Measurements from ENCODE around the gene USP24.

The USP24 gene

GRCh38 chr1:55069280-55069679 is 145.9 kb downstream of the USP24 start:
- no peak overlapping the region for H3K4me3 ChIP-seq (ENCODE audit: low read depth, low read length)
- in situ Hi-C loops (cut with HindIII; ENCODE audit: low sequenced_read_pairs): no loop called here
- TF ChIP-seq, protein P1, sequence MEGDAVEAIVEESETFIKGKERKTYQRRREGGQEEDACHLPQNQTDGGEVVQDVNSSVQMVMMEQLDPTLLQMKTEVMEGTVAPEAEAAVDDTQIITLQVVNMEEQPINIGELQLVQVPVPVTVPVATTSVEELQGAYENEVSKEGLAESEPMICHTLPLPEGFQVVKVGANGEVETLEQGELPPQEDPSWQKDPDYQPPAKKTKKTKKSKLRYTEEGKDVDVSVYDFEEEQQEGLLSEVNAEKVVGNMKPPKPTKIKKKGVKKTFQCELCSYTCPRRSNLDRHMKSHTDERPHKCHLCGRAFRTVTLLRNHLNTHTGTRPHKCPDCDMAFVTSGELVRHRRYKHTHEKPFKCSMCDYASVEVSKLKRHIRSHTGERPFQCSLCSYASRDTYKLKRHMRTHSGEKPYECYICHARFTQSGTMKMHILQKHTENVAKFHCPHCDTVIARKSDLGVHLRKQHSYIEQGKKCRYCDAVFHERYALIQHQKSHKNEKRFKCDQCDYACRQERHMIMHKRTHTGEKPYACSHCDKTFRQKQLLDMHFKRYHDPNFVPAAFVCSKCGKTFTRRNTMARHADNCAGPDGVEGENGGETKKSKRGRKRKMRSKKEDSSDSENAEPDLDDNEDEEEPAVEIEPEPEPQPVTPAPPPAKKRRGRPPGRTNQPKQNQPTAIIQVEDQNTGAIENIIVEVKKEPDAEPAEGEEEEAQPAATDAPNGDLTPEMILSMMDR (IDR thresholded peaks at IDR 0.05; ENCODE audit: low read depth, low read length): no peak
- no peak for DNase-seq (ENCODE audit: low read depth, low spot score)

DNA sequence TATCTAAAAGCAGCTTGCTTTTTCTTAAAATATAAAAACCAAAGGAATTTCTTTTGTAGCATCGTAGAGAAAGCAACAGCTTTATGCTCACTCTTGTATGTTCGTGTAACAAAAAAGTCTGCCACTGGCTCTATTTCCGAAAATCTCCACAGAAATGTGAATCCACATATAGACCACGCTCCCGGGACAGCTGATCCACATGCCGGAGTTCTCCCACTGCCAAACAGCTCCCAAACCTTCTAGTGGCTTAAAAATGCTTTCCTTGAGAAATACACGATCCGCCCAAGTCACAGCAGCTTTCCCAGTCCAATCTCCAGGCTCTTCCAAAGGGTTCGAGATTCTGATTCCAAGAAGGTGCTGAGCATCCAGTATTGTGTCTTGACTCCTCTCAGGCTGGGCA is 146.5 kb downstream of the USP24 start:
- H3K4me3 ChIP-seq (ENCODE audit: low read depth, low read length): no peak overlapping the region
- in situ Hi-C loops (cut with HindIII; ENCODE audit: low sequenced_read_pairs): no loop called here
- TF ChIP-seq, protein P1 (IDR thresholded peaks at IDR 0.05; ENCODE audit: low read depth, low read length): no peak
- no peak for DNase-seq (ENCODE audit: low read depth, low spot score)

GRCh38 chr1:55067914-55068313 is 147.2 kb downstream of the USP24 start:
- TF ChIP-seq, protein P1 (IDR thresholded peaks at IDR 0.05; ENCODE audit: low read depth, low read length): no peak
- in situ Hi-C loops (cut with HindIII; ENCODE audit: low sequenced_read_pairs): no loop called here
- DNase-seq (ENCODE audit: low read depth, low spot score): no peak
- H3K4me3 ChIP-seq (ENCODE audit: low read depth, low read length): no peak overlapping the region

- in situ Hi-C loops (cut with HindIII; ENCODE audit: low sequenced_read_pairs): no loop called here
- DNase-seq (ENCODE audit: low read depth, low spot score): no peak
- TF ChIP-seq, protein P1 (IDR thresholded peaks at IDR 0.05; ENCODE audit: low read depth, low read length): no peak
- H3K4me3 ChIP-seq (ENCODE audit: low read depth, low read length): no peak overlapping the region
Observed at GRCh38 chr1:55067022-55067778, 148.0 kb downstream of the USP24 start.

- DNase-seq (ENCODE audit: low read depth, low spot score): no peak
Observed at GRCh38 chr1:55065648-55066047, 149.5 kb downstream of the USP24 start.

DNA sequence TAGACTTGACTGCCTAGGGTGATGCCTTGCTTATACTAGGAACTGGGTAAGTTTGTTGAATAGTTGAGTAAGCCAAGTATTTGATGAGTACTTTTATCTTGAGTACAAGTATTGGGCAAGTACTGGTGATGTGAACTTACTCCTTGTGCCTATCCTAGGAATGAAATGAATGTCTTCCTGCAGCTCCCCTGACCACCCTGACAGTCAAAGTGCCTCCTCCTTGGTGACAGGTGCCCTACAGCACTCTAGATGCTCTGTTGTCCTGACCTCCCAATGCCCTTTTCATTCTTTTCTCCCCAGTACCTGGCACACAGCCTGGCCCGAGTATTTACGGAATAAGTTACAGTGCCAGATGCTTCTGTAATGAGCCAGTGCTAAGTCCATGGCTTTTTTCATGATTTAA is 150.3 kb downstream of the USP24 start:
- H3K4me3 ChIP-seq (ENCODE audit: low read depth, low read length): no peak overlapping the region
- DNase-seq (ENCODE audit: low read depth, low spot score): peak; percentile 68
- in situ Hi-C loops (cut with HindIII; ENCODE audit: low sequenced_read_pairs): no loop called here
- TF ChIP-seq, protein P1 (IDR thresholded peaks at IDR 0.05; ENCODE audit: low read depth, low read length): no peak

More at GRCh38 chr1:55065648-55066047, 149.5 kb downstream of the USP24 start:
- in situ Hi-C loops (cut with HindIII; ENCODE audit: low sequenced_read_pairs): no loop called here
- no peak overlapping the region for H3K4me3 ChIP-seq (ENCODE audit: low read depth, low read length)
- TF ChIP-seq, protein P1 (IDR thresholded peaks at IDR 0.05; ENCODE audit: low read depth, low read length): no peak
